Astrocyte (in vitro differentiated cells and primary cell): Measurements from ENCODE around the gene SLC9C1. TPM values are rescaled to one million over a fixed set of nuclear protein-coding genes. Genes with fewer than 3 reads are reported as not detected.

Experiments used
- DNase-seq: peaks from one replicate; pipeline ENCODE4 v3.0.0-alpha.2; 2010; ENCODE audit warnings: low read depth
- FAIRE-seq: peaks from 2 replicates; lab custom pipeline; 2011; peaks lifted over from hg19 to GRCh38; lab: Jason Lieb, UNC
- H2AFZ ChIP-seq: 2 replicates; pipeline ENCODE4 v1.6.0; 2012; ENCODE audit warnings: low read depth, low read length, inconsistent platforms
- H3K27ac ChIP-seq: 2 replicates; pipeline ENCODE4 v1.5.1; 2011; ENCODE audit warnings: low read depth, low read length, inconsistent platforms
- H3K27me3 ChIP-seq: 2 replicates; pipeline ENCODE4 v1.6.0; 2011; ENCODE audit warnings: low read length, inconsistent platforms; ENCODE audit not compliant: insufficient read depth
- H3K36me3 ChIP-seq: 2 replicates; pipeline ENCODE4 v1.5.1; 2011; ENCODE audit warnings: low read length, inconsistent platforms; ENCODE audit not compliant: insufficient read depth
- H3K4me1 ChIP-seq: 2 replicates; pipeline ENCODE4 v1.5.1; 2011; ENCODE audit warnings: low read length, inconsistent platforms; ENCODE audit not compliant: insufficient read depth
- H3K4me2 ChIP-seq: 2 replicates; pipeline ENCODE4 v1.6.0; 2012; ENCODE audit warnings: low read length, inconsistent platforms
- H3K4me3 ChIP-seq: 2 replicates; pipeline ENCODE4 v1.5.1; 2011; ENCODE audit warnings: low read depth, mild to moderate bottlenecking, low read length, inconsistent platforms; ENCODE audit not compliant: insufficient read depth
- H3K79me2 ChIP-seq: 2 replicates; pipeline ENCODE4 v1.6.0; 2012; ENCODE audit warnings: mild to moderate bottlenecking, low read length, inconsistent platforms; ENCODE audit not compliant: insufficient read depth
- H3K9ac ChIP-seq: 2 replicates; pipeline ENCODE4 v1.6.0; 2012; ENCODE audit warnings: mild to moderate bottlenecking, low read length, inconsistent platforms
- H3K9me3 ChIP-seq: 2 replicates; pipeline ENCODE4 v1.5.1; 2012; ENCODE audit warnings: low read depth, mild to moderate bottlenecking, low read length, inconsistent platforms; ENCODE audit not compliant: insufficient read depth
- H4K20me1 ChIP-seq: 2 replicates; pipeline ENCODE4 v1.6.0; 2012; ENCODE audit warnings: low read length, inconsistent platforms; ENCODE audit not compliant: insufficient read depth
- H3K27ac Mint-ChIP-seq: one replicate; pipeline ENCODE4 v1.8.0; 2021; ENCODE audit warnings: mild to moderate bottlenecking, mixed read lengths; ENCODE audit not compliant: unreplicated experiment
- H3K27me3 Mint-ChIP-seq: one replicate; pipeline ENCODE4 v1.8.0; 2021; ENCODE audit warnings: low read depth, mixed read lengths; ENCODE audit not compliant: unreplicated experiment
- H3K36me3 Mint-ChIP-seq: one replicate; pipeline ENCODE4 v1.8.0; 2021; ENCODE audit warnings: low read depth, mixed read lengths; ENCODE audit not compliant: unreplicated experiment
- H3K4me1 Mint-ChIP-seq: one replicate; pipeline ENCODE4 v1.8.0; 2021; ENCODE audit warnings: low read depth, mixed read lengths; ENCODE audit not compliant: unreplicated experiment
- H3K4me3 Mint-ChIP-seq: one replicate; pipeline ENCODE4 v1.8.0; 2021; ENCODE audit warnings: mild to moderate bottlenecking, moderate library complexity, mixed read lengths; ENCODE audit not compliant: unreplicated experiment
- H3K9me3 Mint-ChIP-seq: one replicate; pipeline ENCODE4 v1.8.0; 2021; ENCODE audit warnings: mild to moderate bottlenecking, mixed read lengths; ENCODE audit not compliant: unreplicated experiment
- CTCF ChIP-seq: IDR thresholded peaks from 2 replicates; pipeline ENCODE4 v1.5.1; 2011; ENCODE audit warnings: low read depth, mild to moderate bottlenecking, inconsistent platforms, low read length, moderate library complexity; ENCODE audit not compliant: insufficient read depth
- EZH2 ChIP-seq: IDR thresholded peaks from 2 replicates; pipeline ENCODE4 v1.6.1; 2012; ENCODE audit warnings: mild to moderate bottlenecking, low read length, inconsistent platforms; ENCODE audit not compliant: insufficient read depth
- total RNA-seq: library from RNA; stranded (reverse); gene quantifications from 2 replicates; pipeline ENCODE4 v1.2.1, GENCODE V29; 2021

Gene SLC9C1
- total RNA-seq, 1 donor from 2014 or later, result not detected

- peaks cover 27% of the 10 kb centered on the region for H3K4me1 ChIP-seq
- H3K4me2 ChIP-seq, result peak overlapping the region; percentile 64
- H3K36me3 Mint-ChIP-seq, result peaks cover 18% of the 10 kb centered on the region
- peaks cover 63% of the 10 kb centered on the region for H3K4me1 Mint-ChIP-seq
- H3K27me3 ChIP-seq, result no peaks in the 10 kb centered on the region
- peak overlapping the region; percentile 34 for H3K27ac Mint-ChIP-seq
- FAIRE-seq (no peak), DNase-seq (no peak)
- H3K79me2 ChIP-seq, result peaks cover 81% of the 10 kb centered on the region
- H3K27me3 Mint-ChIP-seq, result no peaks in the 10 kb centered on the region
- peaks cover 20% of the 10 kb centered on the region for H4K20me1 ChIP-seq
- H3K4me3 ChIP-seq, result no peak overlapping the region
- H3K9me3 ChIP-seq, result no peaks in the 10 kb centered on the region
- TF ChIP-seq CTCF (no peak), EZH2 (no peak)
- peak overlapping the region; percentile 51 for H3K9ac ChIP-seq
- H2AFZ ChIP-seq, result no peak overlapping the region
- peaks cover 5% of the 10 kb centered on the region for H3K36me3 ChIP-seq
- no peak overlapping the region for H3K4me3 Mint-ChIP-seq
- no peaks in the 10 kb centered on the region for H3K9me3 Mint-ChIP-seq
- H3K27ac ChIP-seq, result peak overlapping the region; percentile 28
Observed at GRCh38 chr3:112093180-112093522, 200.9 kb downstream of the SLC9C1 start.

GRCh38 chr3:112092496-112093179 is 201.4 kb downstream of the SLC9C1 start:
- Mint-ChIP-seq H3K4me1 (peaks cover 58% of the 10 kb centered on the region), H3K27ac (peak overlapping the region; percentile 34), H3K27me3 (no peaks in the 10 kb centered on the region), H3K4me3 (no peak overlapping the region), H3K9me3 (no peaks in the 10 kb centered on the region), H3K36me3 (peaks cover 18% of the 10 kb centered on the region)
- peak; percentile 67 for DNase-seq
- H3K9me3 ChIP-seq, result no peaks in the 10 kb centered on the region
- H3K4me3 ChIP-seq, result no peak overlapping the region
- TF ChIP-seq EZH2 (no peak), CTCF (no peak)
- peak overlapping the region; percentile 28 for H3K27ac ChIP-seq
- H3K27me3 ChIP-seq, result no peaks in the 10 kb centered on the region
- no peak overlapping the region for H2AFZ ChIP-seq
- peak overlapping the region; percentile 51 for H3K9ac ChIP-seq
- peaks cover 26% of the 10 kb centered on the region for H3K4me1 ChIP-seq
- peak overlapping the region; percentile 64 for H3K4me2 ChIP-seq
- peaks cover 20% of the 10 kb centered on the region for H4K20me1 ChIP-seq
- FAIRE-seq, result no peak
- peaks cover 81% of the 10 kb centered on the region for H3K79me2 ChIP-seq
- H3K36me3 ChIP-seq, result peaks cover 5% of the 10 kb centered on the region
